ENCODE measurements around the gene GNMT. TPM values are rescaled to one million over a fixed set of nuclear protein-coding genes. Genes with fewer than 3 reads are reported as not detected.

Gene GNMT
- total and polyA plus RNA-seq, 9 of the 15 experiments (the other 6 are each of a cell fraction or from before 2014, with no cell fraction given): 0.11 to 0.29 (median 0.15) TPM; not detected in 6

GRCh38 chr6:42978839-42979522 lies 18.4 kb downstream of the GNMT start, which contains the start of gene PEX6 (continued):
- TF ChIP-seq, protein P1, sequence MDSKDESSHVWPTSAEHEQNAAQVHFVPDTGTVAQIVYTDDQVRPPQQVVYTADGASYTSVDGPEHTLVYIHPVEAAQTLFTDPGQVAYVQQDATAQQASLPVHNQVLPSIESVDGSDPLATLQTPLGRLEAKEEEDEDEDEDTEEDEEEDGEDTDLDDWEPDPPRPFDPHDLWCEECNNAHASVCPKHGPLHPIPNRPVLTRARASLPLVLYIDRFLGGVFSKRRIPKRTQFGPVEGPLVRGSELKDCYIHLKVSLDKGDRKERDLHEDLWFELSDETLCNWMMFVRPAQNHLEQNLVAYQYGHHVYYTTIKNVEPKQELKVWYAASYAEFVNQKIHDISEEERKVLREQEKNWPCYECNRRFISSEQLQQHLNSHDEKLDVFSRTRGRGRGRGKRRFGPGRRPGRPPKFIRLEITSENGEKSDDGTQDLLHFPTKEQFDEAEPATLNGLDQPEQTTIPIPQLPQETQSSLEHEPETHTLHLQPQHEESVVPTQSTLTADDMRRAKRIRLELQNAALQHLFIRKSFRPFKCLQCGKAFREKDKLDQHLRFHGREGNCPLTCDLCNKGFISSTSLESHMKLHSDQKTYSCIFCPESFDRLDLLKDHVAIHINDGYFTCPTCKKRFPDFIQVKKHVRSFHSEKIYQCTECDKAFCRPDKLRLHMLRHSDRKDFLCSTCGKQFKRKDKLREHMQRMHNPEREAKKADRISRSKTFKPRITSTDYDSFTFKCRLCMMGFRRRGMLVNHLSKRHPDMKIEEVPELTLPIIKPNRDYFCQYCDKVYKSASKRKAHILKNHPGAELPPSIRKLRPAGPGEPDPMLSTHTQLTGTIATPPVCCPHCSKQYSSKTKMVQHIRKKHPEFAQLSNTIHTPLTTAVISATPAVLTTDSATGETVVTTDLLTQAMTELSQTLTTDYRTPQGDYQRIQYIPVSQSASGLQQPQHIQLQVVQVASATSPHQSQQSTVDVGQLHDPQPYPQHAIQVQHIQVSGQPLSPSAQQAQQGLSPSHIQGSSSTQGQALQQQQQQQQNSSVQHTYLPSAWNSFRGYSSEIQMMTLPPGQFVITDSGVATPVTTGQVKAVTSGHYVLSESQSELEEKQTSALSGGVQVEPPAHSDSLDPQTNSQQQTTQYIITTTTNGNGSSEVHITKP (IDR thresholded peaks at IDR 0.05; ENCODE audit: partially characterized antibody): peak; percentile 86
- peak; percentile 79 for TF ChIP-seq HMBOX1 (IDR thresholded peaks at IDR 0.05)
- peak; percentile 77; the same call in 1 of the 2 replicates for TF ChIP-seq HDAC2 (IDR thresholded peaks at IDR 0.05)
- TF ChIP-seq SP2 (IDR thresholded peaks at IDR 0.05; ENCODE audit: extremely low read depth, low read depth, low read length, poor library complexity, severe bottlenecking): peak; percentile 21
- TF ChIP-seq E2F4 (CRISPR knock-in tag; IDR thresholded peaks at IDR 0.05; ENCODE audit: low read depth): 0 out of 2 replicates have a peak, but pooled peaks have one; percentile 32
- TF ChIP-seq MBD2 (IDR thresholded peaks at IDR 0.05; ENCODE audit: borderline replicate concordance, low read depth): peak; percentile 79
- TF ChIP-seq ARNT (IDR thresholded peaks at IDR 0.05): peak in 1 of 2 experiments; percentile 71; a peak in 1 of 4 replicates
- TF ChIP-seq PKNOX1 (IDR thresholded peaks at IDR 0.05): peak; percentile 56
- TF ChIP-seq REST (IDR thresholded peaks at IDR 0.05; ENCODE audit: borderline replicate concordance): no peak
- TF ChIP-seq REST (CRISPR knock-in tag; IDR thresholded peaks at IDR 0.05; ENCODE audit: low read depth): no peak; the same call in 1 of the 2 replicates
- TF ChIP-seq ZNF57 (CRISPR knock-in tag; IDR thresholded peaks at IDR 0.05): no peak
- 0 out of 2 replicates have a peak, but pooled peaks have one; percentile 15 for TF ChIP-seq NR2F6 (CRISPR knock-in tag; IDR thresholded peaks at IDR 0.05)

All from K562 (cell line).